Panc1 (cell line): ENCODE measurements around the gene HTT. TPM values are rescaled to one million over a fixed set of nuclear protein-coding genes. Genes with fewer than 3 reads are reported as not detected.

Experiments
- ATAC-seq: fragments of 200-7000 bp; cut with Tn5 transposase; 2 replicates; pipeline ENCODE4 v1.9.1; 2020; ENCODE audit warnings: mild to moderate bottlenecking, moderate library complexity
- BruUV-seq: library from RNA; stranded (reverse); fragments of 400-500 nt; replicated peaks from 2 replicates; lab custom pipeline; 2021; lab: Mats Ljungman, UMichigan
- CTCF ChIA-PET: fragments of 300-600 bp; sonication (Branson Sonifier 250); formaldehyde crosslinking; loops from one replicate; lab custom pipeline; 2022; ENCODE audit warnings: antibody characterized with exemption; lab: Charles Lee
- POLR2A ChIA-PET: fragments of 300-600 bp; sonication (Branson Sonifier 250); formaldehyde crosslinking; loops from one replicate; lab custom pipeline; 2022; ENCODE audit warnings: antibody characterized with exemption; lab: Charles Lee
- DNase-seq: peaks from one replicate; pipeline ENCODE4 v3.0.0-alpha.2; 2010; ENCODE audit warnings: low read depth, low spot score
- H3K27ac ChIP-seq: 2 replicates; pipeline ENCODE4 v1.5.1; 2011; ENCODE audit warnings: mild to moderate bottlenecking, low read length, inconsistent platforms
- H3K27me3 ChIP-seq: fragments of 200-500 bp; sonication (Bioruptor generic); 2 replicates; pipeline ENCODE4 v1.6.0; 2014; ENCODE audit warnings: low read length, inconsistent platforms; ENCODE audit not compliant: control insufficient read depth, insufficient read depth
- H3K36me3 ChIP-seq: fragments of 200-500 bp; sonication (Bioruptor generic); 2 replicates; pipeline ENCODE4 v1.5.1; 2014; ENCODE audit warnings: inconsistent platforms, mild to moderate bottlenecking, low read length, moderate library complexity; ENCODE audit not compliant: control insufficient read depth, insufficient read depth
- H3K4me1 ChIP-seq: 2 replicates; pipeline ENCODE4 v1.5.1; 2011; ENCODE audit warnings: inconsistent platforms, mild to moderate bottlenecking, low read length, moderate library complexity; ENCODE audit not compliant: control insufficient read depth, insufficient read depth
- H3K4me3 ChIP-seq, 2 experiments: 2 replicates each; pipeline ENCODE4 v1.5.1; 2011 to 2012; ENCODE audit warnings: low read depth in 2 of 2, low read length in 2 of 2, mild to moderate bottlenecking in 2 of 2, inconsistent platforms in 1 of 2, moderate library complexity in 1 of 2
- H3K9me3 ChIP-seq: fragments of 200-500 bp; sonication (Bioruptor generic); 2 replicates; pipeline ENCODE4 v1.5.1; 2014; ENCODE audit warnings: low read depth, mild to moderate bottlenecking, inconsistent platforms, low read length, moderate library complexity; ENCODE audit not compliant: control insufficient read depth, insufficient read depth
- POLR2AphosphoS5 ChIP-seq: IDR thresholded peaks from 2 replicates; pipeline ENCODE4 v1.6.1; 2012; ENCODE audit warnings: mild to moderate bottlenecking, low read depth, low read length, moderate library complexity
- REST ChIP-seq, 2 experiments: IDR thresholded peaks; 2 replicates each; pipeline ENCODE4 v1.6.1; 2011 to 2012; ENCODE audit warnings: low read depth in 2 of 2, control low read depth in 1 of 2, low read length in 1 of 2, mild to moderate bottlenecking in 1 of 2, moderate library complexity in 1 of 2; ENCODE audit not compliant: insufficient read depth in 1 of 2
- SIN3A ChIP-seq: IDR thresholded peaks from 2 replicates; pipeline ENCODE4 v1.6.1; 2012; ENCODE audit warnings: low read depth, mild to moderate bottlenecking, low read length, moderate library complexity, borderline replicate concordance; ENCODE audit not compliant: insufficient read depth
- TCF7L2 ChIP-seq: IDR thresholded peaks from 2 replicates; pipeline ENCODE4 v1.6.1; 2011; ENCODE audit warnings: mild to moderate bottlenecking, low read depth, low read length, inconsistent platforms
- in situ Hi-C: cut with HindIII; loops from 2 replicates; pipeline ENCODE4 v1.10.0; 2016; ENCODE audit warnings: low sequenced_read_pairs, low pct_unique_long_range_greater_than_20kb
- intact Hi-C: fragments of 100-400 bp; cut with micrococcal nuclease; formaldehyde crosslinking; loops from one replicate; pipeline ENCODE4 v1.10.0; 2022; ENCODE audit not compliant: unreplicated experiment
- total RNA-seq: library from RNA; stranded (reverse); gene quantifications from one replicate; pipeline ENCODE4 v1.2.1, GENCODE V29; 2021; ENCODE audit not compliant: unreplicated experiment
- TF ChIP-seq, protein P1 (sequence below): fragments of 450-650 bp; IDR thresholded peaks from 2 replicates; pipeline ENCODE4 v1.5.1; 2017; ENCODE audit warnings: mild to moderate bottlenecking

HTT gene
- total RNA-seq, 1 experiment from 2014 or later: 24.7 TPM

GRCh38 chr4:3251691-3252479 lies 177.4 kb downstream of the HTT start:
- ATAC-seq: no peak
- H3K4me3 ChIP-seq: no peak overlapping the region
- TF ChIP-seq POLR2AphosphoS5 (no peak), TCF7L2 (no peak), REST (IDR thresholded peaks at IDR 0.05; ENCODE audit: insufficient read depth in 1 of 2, low read depth in 2 of 2, low read length in 1 of 2) (no peak), SIN3A (no peak)
- TF ChIP-seq, protein P1, sequence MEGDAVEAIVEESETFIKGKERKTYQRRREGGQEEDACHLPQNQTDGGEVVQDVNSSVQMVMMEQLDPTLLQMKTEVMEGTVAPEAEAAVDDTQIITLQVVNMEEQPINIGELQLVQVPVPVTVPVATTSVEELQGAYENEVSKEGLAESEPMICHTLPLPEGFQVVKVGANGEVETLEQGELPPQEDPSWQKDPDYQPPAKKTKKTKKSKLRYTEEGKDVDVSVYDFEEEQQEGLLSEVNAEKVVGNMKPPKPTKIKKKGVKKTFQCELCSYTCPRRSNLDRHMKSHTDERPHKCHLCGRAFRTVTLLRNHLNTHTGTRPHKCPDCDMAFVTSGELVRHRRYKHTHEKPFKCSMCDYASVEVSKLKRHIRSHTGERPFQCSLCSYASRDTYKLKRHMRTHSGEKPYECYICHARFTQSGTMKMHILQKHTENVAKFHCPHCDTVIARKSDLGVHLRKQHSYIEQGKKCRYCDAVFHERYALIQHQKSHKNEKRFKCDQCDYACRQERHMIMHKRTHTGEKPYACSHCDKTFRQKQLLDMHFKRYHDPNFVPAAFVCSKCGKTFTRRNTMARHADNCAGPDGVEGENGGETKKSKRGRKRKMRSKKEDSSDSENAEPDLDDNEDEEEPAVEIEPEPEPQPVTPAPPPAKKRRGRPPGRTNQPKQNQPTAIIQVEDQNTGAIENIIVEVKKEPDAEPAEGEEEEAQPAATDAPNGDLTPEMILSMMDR: no peak
- no peaks in the 10 kb centered on the region for H3K9me3 ChIP-seq
- BruUV-seq: no TSS peak
- intact Hi-C loops: no loop called here
- H3K36me3 ChIP-seq: no peaks in the 10 kb centered on the region
- no peaks in the 10 kb centered on the region for H3K4me1 ChIP-seq
- ChIA-PET POLR2A (no interaction called here), CTCF (no interaction called here)
- H3K27me3 ChIP-seq: no peaks in the 10 kb centered on the region
- no peak overlapping the region for H3K27ac ChIP-seq
- in situ Hi-C loops: no loop called here
- no peak for DNase-seq

DNA sequence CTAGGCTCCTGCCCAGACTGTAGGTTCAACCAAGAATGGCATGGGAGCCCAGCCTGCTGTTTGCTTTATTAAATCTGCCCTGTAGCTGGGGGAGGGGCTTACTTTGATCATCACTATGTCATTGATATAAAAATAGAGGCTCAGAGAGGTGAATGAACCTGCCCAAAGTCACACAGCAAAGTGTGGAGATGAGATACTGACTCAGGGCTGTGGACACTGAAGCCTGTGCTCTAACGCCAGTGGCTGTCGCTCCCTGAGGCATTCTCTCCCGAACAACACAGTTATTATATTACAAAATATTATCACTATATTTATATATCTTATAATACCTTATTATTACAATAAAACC lies 178.0 kb downstream of the HTT start:
- no peaks in the 10 kb centered on the region for H3K27me3 ChIP-seq
- H3K27ac ChIP-seq: no peak overlapping the region
- POLR2A ChIA-PET: no interaction called here
- no peaks in the 10 kb centered on the region for H3K4me1 ChIP-seq
- no peaks in the 10 kb centered on the region for H3K36me3 ChIP-seq
- no peak overlapping the region for H3K4me3 ChIP-seq
- in situ Hi-C loops (no loop called here), intact Hi-C loops (no loop called here)
- TF ChIP-seq REST (IDR thresholded peaks at IDR 0.05; ENCODE audit: insufficient read depth in 1 of 2, low read depth in 2 of 2, low read length in 1 of 2) (no peak), TCF7L2 (no peak), SIN3A (no peak), POLR2AphosphoS5 (no peak)
- TF ChIP-seq, protein P1: no peak
- no peak for DNase-seq
- no peak for ATAC-seq
- no TSS peak for BruUV-seq
- no peaks in the 10 kb centered on the region for H3K9me3 ChIP-seq
- CTCF ChIA-PET: no interaction called here
